Colon (tissue), 2 donors: ENCODE data around the gene KMT2E.
"Not testable (repeated sequence)": the region's sequence is repeated elsewhere in the genome, so short reads cannot be mapped to it uniquely, and the experiment has no call there.

Experiments used
- FAIRE-seq: peaks from 2 replicates; lab custom pipeline; 2012; peaks lifted over from hg19 to GRCh38; lab: Jason Lieb, UNC
- donor health status: control.
- donor health status: control.

Gene KMT2E

GRCh38 chr7:104982308-104983075, 31.5 kb upstream of the KMT2E start:
- FAIRE-seq: peak; percentile 10

GRCh38 chr7:104983076-104983577, 30.9 kb upstream of the KMT2E start:
- FAIRE-seq: no peak

- FAIRE-seq: no peak
Measured at GRCh38 chr7:104983578-104984539, 30.1 kb upstream of the KMT2E start.

GRCh38 chr7:104984585-104985258, 29.3 kb upstream of the KMT2E start:
- FAIRE-seq: no peak

- FAIRE-seq: no peak
Measured at GRCh38 chr7:104985259-104985617, 28.8 kb upstream of the KMT2E start.

- FAIRE-seq: no peak
Measured at GRCh38 chr7:104986628-104987259, 27.3 kb upstream of the KMT2E start.

- FAIRE-seq: not testable (repeated sequence)
Measured at GRCh38 chr7:104987403-104987802, 26.6 kb upstream of the KMT2E start.

- no peak for FAIRE-seq
Measured at GRCh38 chr7:104990983-104991382, 23.0 kb upstream of the KMT2E start.

- FAIRE-seq: no peak
Measured at GRCh38 chr7:104992306-104992705, 21.7 kb upstream of the KMT2E start.

GRCh38 chr7:104993217-104993862, 20.7 kb upstream of the KMT2E start:
- FAIRE-seq: no peak

- FAIRE-seq: no peak
Measured at GRCh38 chr7:104998040-104998752, 15.8 kb upstream of the KMT2E start.

GRCh38 chr7:105000200-105000599, 13.8 kb upstream of the KMT2E start:
- no peak for FAIRE-seq

GRCh38 chr7:105000927-105001336, 13.1 kb upstream of the KMT2E start:
- no peak for FAIRE-seq

- no peak for FAIRE-seq
Measured at GRCh38 chr7:105001652-105002184, 12.3 kb upstream of the KMT2E start.

- no peak for FAIRE-seq
Measured at GRCh38 chr7:105003275-105003674, 10.7 kb upstream of the KMT2E start.

- FAIRE-seq: no peak
Measured at GRCh38 chr7:105003872-105004510, 10.0 kb upstream of the KMT2E start.

GRCh38 chr7:105005006-105005405, 9.0 kb upstream of the KMT2E start:
- not testable (repeated sequence) for FAIRE-seq

GRCh38 chr7:105005486-105005885, 8.5 kb upstream of the KMT2E start:
- FAIRE-seq: not testable (repeated sequence)

GRCh38 chr7:105006367-105007136, 7.5 kb upstream of the KMT2E start:
- no peak for FAIRE-seq
